GM11168 (cell line): ENCODE results near the gene C16orf95.

Experiments used
- in situ Hi-C: fragments of 300-500 bp; cut with MboI; formaldehyde crosslinking; loops from one replicate; pipeline ENCODE4 v1.12.0; 2022; ENCODE audit warnings: low sequenced_read_pairs; ENCODE audit not compliant: unreplicated experiment

C16orf95 gene

GRCh38 chr16:87333581-87334331 is 16.6 kb upstream of the C16orf95 start:
- in situ Hi-C loops = no loop called here

DNA sequence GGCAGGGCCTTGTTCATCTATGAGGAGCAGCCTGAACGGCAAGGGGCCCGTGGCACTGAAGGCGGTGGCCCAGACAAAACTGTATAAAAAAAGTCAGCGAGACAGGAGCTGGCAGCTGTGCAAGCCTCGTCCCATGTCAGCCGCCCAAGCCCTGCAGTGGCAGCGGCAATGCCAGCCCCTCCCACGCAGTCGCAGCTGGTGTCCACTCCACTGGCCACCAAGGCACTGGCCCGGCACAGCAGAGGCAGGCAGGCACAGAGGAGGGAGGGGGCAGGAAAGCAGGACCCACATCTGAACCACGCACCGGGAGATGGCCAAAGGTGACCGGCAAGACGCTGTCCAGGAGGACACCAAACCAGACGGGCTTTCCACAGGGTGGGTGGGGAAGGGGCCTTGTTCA is 15.9 kb upstream of the C16orf95 start:
- in situ Hi-C loops = no loop called here

DNA sequence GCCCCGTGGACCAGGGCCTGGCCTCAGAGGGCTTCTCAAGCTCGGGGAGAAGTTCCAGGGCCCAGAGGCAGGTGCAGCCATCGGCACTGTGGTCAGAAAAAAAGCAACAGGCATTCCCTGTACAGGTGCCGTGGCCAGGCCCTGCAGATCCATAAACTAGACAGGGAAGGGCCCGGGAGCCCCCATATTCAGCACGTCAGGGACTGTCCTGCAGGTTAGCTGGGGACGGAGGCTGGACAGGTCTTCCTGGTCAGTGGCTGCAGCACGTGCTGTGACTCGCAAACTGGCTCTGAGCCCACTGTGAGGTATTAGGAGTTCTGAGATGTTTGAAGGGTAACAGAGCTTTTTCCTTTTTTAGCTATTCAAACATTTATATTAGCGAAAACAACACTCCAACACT is 15.0 kb upstream of the C16orf95 start:
- in situ Hi-C loops = no loop called here

GRCh38 chr16:87331241-87331801 is 14.1 kb upstream of the C16orf95 start:
- in situ Hi-C loops = no loop called here

- in situ Hi-C loops = no loop called here
Observed at GRCh38 chr16:87330646-87331045, 13.5 kb upstream of the C16orf95 start.

DNA sequence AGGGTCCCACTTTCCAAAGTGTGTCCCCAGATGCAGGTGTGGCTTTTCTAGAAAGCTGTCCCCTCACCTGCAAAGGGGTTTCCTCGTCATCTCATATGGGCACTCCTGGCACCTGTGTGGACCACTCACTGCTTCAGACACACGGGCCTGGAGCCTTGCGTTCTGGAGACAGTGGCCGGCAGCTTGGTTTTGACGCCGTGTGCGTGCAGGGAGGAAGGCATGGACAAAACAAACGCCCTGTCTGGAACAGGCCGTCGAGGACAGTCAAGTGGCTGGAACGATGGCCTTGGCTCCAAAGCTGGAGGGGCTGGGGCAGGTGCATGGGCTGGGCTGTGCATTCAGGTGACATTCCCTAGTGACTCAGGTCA is 13.0 kb upstream of the C16orf95 start:
- in situ Hi-C loops = no loop called here

DNA sequence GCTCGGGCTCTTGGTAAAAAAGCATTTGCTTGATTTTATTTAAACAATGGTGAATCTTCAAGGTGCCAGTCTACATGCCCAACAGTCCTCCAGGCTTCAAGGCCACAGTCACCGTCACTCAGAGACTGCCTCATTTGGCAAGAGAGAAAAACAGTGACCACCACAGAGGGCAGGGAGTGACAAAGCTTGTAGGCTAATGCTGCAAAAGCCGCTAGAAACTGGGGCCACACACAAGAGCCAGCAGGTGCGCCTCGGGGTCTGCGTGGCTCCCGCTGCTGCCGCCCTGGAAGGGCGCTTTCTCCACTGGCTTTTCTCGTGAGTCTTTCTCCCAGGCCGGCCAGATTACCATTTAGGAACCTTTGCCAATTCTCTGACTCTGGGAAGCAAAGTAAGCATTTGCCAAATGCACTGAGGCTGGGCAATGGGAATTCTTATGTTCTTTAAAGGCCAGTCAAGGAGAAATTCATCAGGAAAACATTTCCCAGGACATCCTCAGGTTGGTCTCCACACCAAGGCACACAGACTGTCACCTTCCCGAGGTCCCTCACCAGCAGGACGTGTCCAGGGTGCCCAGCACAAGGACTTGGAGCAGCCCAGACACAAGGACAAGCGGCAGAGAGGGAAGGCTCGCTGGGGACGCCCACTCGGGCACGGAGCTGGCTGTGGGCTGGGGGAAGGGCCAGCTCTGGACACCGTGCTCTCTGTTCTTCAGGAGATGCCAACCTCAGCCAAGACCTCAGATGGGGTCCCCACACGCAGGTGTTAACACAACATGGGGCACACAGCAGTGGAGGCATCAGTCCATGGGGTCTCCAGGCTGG is 12.5 kb upstream of the C16orf95 start:
- in situ Hi-C loops = no loop called here

- in situ Hi-C loops = no loop called here
Observed at GRCh38 chr16:87328846-87329245, 11.7 kb upstream of the C16orf95 start.

DNA sequence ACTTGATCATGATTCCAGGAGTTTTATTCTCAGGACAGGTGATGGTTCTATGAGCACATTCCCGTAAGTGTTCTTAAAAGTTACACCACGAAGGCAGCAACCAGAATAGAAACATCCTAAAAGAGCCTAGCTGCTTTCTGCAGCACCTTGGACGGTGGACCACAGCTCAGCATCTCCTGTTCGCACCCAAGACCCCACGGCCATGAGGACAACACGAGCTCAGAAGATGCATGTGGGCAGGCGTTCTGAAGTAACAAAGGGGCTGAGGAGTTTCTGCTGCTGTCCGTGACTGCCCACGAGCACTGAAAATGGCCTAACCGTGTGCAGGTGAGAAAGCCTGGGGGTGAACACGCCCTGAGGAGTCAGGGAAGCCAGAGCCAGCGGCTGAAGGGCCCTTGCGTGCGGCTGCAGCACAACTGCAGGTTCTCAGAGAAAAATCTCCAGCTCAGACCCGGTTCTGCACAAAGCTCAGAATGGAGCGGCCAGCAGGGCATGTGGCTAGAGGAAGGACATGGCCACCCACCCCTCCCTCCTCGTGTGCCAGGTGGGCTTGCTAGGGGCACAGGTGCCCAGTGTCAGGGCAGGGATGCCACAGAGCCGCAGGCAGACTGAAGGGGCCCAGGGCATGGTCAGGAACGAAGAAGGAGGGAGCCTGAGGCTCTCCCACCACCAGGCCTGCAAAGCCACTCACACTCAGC is 10.8 kb upstream of the C16orf95 start:
- in situ Hi-C loops = no loop called here

DNA sequence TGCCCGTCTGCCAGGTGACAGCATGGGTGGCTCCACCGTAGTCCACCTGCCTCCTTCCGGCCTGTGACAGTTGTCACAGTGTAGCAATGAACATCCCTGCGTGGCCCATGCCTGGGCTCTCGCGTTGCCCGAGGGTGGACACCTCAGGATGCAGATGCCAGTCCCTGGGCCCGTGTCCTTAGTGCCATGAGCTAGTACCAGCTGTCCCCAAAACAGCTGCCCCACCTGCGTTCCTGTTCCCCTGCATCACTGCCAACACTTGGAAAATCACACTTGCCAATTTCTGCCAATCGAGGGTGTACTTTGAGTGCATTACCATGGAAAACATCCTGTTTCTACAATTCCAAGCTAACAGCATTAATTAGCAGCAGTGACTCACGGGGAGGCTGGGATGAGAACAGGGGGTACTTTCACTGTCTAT is 9.0 kb upstream of the C16orf95 start:
- in situ Hi-C loops = no loop called here

- in situ Hi-C loops = no loop called here
Observed at GRCh38 chr16:87325423-87325858, 8.2 kb upstream of the C16orf95 start.

- in situ Hi-C loops = no loop called here
Observed at GRCh38 chr16:87324411-87325275, 7.5 kb upstream of the C16orf95 start.

- in situ Hi-C loops = no loop called here
Observed at GRCh38 chr16:87323727-87324410, 6.7 kb upstream of the C16orf95 start.

GRCh38 chr16:87322833-87323726 is 5.9 kb upstream of the C16orf95 start:
- in situ Hi-C loops = no loop called here

DNA sequence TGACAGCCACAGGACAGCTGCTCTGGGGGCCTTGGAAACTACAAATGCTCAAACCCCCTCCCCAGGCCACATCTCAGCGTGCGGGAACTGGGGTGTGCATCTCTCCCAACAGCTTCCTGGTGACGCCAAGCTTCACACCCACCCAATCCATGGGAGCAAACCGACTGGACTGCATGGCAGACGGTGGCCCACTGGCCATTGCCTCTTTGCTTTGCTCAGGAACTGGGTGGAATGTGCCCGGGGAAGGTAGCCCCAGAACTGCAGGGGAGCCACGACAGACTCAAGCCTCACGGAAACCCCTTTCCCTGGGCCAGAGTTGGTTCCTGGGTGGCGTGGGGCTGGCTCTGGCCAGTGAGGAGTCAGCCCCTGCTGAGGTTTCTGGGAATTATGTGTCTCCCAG is 5.2 kb upstream of the C16orf95 start:
- in situ Hi-C loops = no loop called here

DNA sequence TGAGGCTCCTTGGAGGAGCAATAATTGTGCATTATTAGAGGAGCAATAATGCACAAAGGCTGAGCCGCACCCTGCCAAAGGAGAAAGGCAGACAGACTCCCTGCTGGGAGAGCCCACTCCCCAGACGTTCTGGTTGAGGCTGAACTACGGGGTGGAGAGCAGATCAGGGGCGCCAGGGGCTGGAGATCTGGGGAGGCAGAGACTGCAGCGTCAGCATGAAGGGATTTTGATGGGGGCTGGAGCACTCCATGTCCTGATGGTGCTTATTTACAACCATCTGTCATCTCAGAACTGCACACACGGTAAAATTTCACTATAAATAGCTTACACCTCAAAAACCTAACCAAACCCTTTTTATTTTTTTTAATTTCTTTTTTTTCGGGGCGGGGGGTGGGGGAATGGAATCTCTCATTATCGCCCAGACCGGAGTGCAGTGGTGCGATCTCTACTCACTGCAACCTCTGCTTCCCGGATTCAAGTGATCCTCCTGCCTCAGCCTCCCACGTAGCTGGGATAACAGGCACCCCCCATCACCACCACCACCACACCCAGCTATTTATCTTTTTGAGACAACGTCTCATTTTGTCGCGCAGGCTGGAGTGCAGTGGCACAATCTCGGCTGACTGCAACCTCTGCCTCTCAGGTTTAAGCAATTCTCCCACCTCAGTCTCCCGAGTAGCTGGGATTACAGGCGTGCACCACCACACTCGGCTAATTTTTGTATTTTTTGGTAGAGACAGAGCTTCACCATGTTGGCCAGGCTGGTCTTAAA is 4.3 kb upstream of the C16orf95 start:
- in situ Hi-C loops = no loop called here

GRCh38 chr16:87320510-87321227 is 3.5 kb upstream of the C16orf95 start:
- in situ Hi-C loops = no loop called here
